Measurements from ENCODE around the gene AXIN1.

The AXIN1 gene

DNA sequence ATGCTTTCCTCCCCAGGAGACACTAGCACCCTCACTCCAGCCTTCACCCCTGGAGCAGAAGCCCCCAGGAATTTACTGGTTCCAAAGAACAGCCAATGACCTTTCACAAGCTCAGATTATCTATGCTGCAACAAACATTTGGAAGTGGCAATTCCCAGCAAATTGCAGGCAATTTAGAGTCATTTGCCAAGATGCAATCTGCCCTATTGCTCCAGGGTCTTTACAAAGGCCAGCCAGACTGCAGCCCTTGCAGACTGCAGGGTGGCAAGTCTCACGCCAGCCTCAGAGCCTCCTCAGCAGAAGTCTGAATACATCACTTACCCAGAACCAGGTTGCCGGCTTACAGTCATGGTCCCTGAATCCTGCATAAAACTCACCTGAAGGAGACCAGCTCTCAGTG lies 21.8 kb downstream of the AXIN1 start:
- DNase-seq (ENCODE audit: low read depth), result no peak

DNA sequence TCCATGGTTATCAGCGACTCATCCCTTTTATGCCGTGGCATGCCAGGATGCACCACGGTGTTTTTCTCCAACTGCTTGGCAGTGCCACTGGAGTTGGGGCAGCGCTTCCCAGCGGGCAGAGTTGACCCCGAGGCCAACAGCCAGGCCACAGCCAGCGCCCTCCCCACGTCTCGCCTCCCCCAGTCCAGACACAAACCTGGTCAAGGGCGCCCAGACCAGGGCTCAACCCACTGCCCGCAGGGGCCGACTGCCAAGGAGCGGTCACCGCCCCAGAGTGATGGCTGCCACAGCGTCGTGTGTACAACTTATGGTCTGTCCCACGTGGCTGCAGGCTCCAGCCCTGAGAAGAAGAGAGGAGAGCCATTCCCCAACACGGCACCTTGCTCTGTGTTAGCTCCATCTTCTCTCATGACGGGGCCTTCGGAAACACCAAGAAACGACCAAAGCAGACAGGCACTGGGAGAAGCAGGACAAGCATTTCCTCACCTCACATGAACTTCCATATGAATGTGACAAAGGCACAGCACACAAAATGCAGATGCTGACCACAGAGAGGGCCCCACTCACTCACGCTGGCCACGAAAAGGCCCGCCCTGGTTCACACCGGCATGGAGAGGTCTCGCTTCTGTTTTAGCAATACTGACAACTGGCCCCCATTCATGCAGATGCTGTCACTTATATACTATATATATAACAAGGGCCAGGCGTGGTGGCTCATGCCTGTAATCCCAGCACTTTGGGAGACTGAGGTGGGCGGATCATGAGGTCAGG lies 27.0 kb downstream of the AXIN1 start:
- no peak for DNase-seq (ENCODE audit: low read depth)

DNA sequence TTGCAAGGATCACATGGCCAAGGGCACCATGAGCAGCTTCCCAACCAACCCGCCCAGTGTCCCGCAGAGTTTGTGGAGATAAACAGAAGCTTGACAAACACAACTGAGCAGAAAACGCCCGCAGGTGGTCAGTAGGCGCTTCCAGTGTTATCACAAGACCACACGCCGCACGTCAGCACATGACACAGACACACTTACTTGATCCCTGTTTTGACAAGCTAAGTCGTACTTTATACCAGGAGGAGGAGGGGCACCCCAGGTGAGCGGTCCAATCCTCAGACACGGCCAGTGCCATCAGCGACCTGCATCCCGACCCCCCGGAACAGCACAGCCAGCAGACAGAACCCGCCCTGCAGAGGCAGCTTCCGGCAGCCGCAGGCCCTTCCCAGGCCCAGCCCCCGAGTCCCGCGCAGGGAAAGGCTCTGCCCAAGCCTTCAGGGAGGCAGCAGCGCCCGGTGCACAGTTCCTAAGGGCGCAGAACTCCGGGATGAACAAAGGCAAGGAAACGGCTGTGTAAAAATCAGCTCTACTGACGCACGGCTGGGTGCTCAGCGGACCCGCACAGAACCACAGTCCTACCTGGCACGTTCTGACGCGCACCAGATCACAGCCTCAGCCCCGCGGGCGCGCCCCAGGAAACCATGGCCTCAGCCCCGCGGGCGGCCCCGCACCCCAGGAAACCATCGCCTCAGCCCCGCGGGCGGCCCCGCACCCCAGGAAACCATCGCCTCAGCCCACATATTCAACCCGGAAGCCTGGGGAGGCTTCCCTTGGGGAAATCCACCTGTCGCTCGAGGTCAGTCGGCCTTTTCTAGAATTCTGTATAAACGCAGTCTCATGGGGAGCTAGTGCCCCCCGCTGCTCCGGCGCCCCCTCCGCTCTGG lies 27.8 kb downstream of the AXIN1 start:
- peak; percentile 79 for DNase-seq (ENCODE audit: low read depth)

DNA sequence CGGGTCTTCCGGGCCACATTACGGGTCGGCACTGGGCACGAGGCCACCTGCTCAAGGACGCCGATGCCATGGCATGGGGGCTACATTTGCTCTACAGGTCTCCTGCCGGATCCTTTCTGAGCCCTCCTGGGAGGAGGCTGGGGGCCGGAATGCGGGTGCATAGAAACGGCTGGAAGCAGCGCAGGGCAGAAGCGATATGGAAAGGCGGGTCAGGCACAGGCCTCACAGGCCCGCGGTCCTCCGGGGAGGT lies 28.4 kb downstream of the AXIN1 start:
- no peak for DNase-seq (ENCODE audit: low read depth)

DNA sequence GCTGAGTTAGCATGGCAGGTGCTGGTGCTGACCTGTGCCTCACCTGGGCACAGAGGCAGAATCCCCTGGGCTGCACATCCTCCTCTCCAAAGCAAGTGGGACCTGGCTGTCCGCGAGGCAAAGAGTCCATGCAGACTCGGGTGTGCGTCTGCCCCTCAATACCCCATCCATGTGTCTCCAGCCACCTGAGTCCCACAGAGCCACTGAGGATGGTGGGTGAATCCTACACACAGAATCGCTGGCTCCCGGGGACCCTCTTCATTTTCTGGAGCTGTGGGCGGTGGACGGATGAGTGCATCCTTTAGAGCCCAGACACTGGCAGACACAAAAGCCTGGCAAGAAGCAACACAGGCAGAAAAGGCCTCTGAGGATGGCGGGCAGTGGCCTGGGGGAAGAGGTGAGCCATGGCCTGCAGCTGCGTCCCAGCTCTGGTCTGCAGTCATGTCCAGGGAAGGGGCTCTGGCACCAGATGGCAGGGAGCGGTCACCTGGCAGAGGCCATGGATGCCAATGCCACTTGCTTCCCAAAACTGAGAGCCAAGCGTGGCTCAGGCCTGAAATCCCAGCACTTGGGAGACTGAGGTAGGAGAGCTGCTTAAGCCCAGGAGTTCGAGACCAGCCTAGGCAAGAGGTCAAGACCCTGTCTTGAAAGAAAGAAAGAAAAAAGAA lies 29.9 kb downstream of the AXIN1 start:
- DNase-seq (ENCODE audit: low read depth), result no peak

DNA sequence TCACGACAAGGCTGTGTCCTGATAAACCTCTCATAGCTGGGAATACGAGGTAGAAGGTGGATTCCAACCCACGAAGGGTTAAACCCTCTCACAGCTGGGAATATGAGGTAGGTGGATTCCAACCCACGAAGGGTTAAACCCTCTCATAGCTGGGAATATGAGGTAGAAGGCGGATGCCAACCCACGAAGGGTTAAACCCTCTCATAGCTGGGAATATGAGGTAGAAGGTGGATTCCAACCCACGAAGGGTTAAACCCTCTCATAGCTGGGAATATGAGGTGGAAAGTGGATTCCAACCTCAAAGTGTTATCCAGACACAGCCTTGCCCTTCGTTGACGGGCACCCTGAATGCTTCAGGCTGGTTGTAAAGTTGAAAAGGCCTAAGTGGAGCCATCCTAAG lies 31.0 kb downstream of the AXIN1 start:
- DNase-seq (ENCODE audit: low read depth), result no peak

DNA sequence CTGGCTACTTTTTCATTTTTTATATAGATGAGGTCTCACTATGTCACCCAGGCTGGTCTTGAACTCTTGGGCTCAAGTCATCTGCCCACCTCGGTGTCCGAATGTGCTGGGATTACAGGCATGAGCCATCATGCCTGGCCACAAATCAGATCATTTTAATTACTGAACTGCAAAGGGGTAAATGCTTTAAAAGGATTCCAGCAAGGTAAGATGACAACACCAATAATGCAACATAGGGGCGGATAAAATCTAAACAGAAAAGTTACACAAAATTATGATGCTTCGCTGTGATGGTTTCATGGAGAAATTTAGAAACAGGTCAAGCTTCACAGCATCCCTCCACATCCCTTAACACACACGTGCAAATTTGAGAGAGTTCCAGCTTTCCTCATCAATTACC lies 32.3 kb downstream of the AXIN1 start:
- DNase-seq (ENCODE audit: low read depth), result no peak

DNA sequence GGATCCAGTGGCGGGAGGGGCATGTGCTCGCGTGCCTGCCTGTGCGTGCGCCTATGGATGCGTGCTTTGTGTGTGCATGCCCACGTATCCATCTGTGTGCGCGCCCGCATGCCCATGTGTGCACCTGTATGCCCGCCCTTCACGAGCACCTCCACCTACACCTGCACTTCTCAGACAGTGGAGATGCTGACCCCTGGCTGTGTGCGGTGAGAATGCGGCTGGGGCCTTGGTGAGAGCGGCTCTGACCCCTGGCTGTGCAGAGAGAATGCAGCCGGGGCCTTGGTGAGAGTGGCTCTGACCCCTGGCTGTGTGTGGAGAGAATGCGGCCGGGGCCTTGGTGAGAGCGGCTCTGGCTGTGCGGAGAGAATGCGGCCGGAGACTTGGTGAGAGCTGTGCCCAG lies 33.9 kb downstream of the AXIN1 start:
- no peak for DNase-seq (ENCODE audit: low read depth)

DNA sequence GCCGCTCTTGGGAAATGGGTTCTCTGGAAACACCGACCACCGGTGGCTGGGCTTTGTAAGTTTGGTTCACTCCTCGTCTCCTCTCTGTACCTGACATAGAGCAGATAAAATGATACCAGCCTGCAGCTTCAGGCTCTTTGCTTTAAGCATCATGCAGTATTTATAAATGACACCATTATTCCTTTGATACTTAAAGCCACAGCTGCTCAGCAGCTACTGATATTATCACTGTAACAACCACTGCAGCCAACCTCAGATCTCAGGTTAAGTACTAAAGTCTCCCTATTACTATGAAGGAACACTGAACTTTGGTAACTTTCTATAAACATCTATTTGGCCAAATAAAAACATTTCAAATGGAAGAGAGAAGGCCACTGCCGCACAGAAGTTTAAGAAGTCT lies 34.9 kb downstream of the AXIN1 start:
- DNase-seq (ENCODE audit: low read depth), result no peak

DNA sequence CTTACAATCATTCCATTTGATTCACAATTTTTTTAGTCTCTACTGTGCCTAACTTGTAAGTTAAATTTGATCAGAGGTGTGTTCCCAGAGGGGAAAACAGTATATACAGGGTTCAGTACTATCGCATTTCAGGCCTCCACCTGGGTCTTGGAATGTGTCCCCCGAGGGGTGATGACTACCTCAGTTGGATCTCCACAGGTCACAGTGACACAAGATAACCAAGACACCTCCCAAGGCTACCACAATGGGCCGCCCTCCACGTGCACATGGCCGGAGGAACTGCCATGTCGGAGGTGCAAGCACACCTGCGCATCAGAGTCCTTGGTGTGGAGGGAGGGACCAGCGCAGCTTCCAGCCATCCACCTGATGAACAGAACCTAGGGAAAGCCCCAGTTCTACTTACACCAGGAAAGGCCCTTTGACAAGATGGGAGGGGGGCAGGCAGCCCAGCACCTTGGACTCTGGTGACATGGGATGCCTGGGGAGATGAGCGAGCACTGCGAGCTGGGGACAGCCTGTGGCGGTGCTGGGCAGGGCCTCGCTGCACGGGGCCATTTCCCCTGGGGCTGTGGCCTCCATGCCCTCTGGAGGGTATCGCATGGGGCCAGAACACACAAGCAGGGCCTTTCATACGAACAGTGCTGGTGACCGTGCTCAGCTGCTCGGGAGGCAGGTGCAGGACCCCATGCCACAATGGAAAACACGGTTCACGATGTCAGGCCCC lies 35.6 kb downstream of the AXIN1 start:
- DNase-seq (ENCODE audit: low read depth), result no peak

DNA sequence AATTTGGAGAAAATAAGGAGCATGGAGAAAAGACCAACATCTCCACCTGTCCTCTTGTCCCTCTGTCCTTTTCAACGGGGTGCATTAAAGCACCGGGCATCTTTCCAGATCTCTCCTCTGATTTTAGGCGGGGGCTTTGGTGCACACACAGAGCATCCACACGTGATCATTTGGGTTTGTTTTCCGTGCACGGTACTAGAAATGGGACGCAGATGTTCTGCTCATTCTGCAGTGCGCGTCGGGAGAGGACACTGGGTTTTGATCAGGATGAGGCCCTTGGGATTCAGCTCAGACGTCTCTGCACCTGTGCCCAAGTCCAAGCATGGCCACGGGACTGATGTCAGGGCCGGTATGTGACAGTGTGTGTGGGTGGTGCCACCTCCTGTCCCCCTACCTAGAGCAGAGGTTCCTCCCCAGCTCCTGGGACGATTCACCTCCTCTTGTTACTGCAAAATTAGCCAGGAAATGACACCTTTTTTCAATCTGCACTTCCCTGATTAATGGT lies 37.7 kb downstream of the AXIN1 start:
- DNase-seq (ENCODE audit: low read depth), result no peak

DNA sequence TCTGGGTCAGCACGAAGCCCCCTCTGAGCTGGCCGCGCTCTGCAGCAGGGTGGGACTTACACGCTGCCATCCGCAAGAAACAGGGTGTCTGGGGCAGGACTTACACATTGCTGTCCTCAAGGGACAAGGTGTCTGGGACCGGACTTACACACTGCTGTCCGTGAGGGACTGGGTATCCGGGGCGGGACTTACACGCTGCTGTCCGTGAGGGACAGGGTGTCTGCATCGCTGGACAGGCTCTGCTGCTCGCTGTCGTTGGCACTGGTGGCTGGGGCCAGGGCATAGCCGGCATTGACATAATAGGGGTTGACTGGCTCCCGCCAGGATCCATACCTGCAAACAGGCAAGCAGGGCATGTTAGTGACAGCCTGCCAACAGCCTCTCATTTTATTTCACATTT lies 38.2 kb downstream of the AXIN1 start:
- no peak for DNase-seq (ENCODE audit: low read depth)

DNA sequence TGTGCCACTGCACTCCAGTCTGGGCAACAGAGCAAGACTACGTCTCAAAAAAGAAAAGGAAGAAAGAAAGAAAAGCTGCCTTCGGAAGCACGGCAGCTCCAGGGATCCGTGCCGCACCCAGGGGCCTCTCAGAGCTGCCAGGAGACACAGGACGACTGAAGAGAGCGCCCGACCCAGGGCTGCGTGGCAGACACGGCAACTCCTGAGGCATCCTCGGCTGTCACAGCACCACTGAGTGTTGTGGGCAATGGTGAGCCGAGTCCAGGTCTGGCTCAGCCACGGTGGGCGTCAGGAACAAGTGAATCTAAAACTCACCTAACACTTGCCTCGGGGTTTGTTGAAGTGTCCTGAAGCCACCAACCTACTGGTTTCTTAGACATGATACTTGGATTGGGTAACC lies 40.8 kb downstream of the AXIN1 start:
- no peak for DNase-seq (ENCODE audit: low read depth)

DNA sequence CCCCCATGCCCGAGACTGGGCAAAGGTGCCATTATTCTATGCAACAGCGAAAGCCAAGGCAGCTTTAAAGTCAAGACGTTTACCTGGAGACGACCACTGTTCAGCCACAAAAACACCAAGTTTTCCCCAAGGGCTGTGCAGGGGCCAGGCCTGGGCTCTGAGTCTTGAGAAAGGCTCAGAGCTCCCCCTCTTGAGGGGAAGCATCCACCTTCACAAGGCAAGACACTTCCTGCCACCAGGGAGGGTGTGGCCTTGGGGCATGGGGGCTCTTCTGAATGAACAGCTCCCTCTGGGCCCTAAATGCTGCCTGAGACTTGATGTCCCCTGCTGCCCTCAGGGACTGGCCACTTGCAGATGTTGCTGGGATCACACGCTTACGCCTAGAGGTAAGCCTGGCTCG lies 43.0 kb downstream of the AXIN1 start:
- no peak for DNase-seq (ENCODE audit: low read depth)

DNA sequence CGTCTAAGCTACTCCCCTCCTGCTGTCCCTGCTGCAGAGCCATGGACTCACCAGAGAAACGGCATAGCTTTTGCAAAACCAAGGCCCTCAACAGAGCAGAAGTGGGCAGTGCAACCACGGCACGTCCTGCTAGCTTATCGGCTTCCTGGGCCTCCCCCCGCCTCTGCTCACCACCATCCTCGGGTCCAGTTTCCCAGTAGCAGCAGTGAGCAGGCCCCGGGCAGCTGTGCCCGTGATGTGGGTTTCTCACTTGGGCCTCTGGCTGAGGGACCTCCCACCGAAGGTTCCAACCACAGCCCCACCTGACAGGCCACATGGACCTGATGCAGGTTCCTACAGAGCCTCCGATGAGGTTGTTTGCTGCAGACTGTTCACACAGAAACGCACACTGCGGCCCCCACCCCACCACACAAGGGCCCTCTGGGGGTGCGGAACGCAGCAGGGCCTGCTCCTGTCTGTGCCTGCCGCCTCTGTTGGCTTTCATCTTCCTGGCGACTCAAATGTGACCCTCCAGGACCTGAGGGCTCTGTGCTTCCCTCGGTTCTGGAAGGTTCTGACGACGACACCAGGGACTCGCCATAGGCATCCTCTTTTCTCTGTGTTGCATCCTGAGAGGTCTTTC lies 44.7 kb downstream of the AXIN1 start:
- DNase-seq (ENCODE audit: low read depth), result no peak

DNA sequence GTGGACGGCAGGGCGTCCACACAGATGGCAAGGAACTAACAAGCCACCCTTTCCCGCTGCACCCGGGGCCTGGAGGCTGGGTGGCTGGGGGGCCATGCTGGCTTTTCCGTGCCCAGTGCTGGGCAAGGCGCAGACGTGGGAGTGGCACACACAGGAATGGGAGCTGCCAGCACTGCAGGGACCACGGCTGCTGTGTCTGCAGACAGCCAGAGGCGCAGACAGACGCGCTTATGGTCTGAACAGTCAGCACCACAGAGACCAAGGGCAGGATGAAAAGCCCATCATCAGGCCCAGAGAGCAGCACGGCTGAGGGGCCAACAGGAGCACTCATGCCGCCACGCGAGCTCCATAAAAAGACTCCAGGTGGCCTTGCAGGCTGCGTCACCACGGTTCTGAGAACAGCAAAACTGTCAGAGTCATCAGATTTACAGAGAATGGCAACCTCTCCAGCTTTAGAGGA lies 45.6 kb downstream of the AXIN1 start:
- no peak for DNase-seq (ENCODE audit: low read depth)

DNA sequence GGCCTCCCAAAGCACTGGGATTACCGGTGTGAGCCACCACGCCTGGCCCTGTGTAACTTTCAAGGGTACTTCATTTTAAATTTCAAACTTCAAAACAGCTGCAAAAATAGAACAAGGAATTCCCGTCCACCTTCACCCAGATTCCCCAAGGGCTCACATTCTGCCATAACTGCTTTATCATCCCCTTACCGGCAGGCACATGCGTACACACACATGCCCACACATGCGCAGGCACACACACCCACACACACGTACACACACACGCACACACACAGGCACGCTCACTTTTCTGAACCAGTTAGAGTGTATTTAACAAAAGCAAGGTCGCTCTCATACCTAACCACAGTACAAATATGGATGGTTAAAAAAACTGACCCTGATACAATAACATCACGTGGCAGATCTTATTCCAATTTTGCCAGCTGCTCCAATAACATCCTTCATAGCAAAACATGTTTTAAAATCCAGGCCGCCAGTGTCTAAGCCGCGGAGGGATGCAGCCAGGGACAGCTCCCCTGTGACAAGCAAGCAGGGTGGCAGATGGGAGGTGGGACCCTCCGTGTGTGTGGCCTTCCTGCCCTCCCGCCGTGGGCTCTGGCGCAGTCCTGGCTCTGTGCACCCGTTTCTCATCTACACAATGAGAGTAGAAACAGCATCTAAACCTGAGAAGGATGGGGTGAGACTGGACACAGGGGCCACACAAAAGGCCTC lies 46.5 kb downstream of the AXIN1 start:
- no peak for DNase-seq (ENCODE audit: low read depth)

DNA sequence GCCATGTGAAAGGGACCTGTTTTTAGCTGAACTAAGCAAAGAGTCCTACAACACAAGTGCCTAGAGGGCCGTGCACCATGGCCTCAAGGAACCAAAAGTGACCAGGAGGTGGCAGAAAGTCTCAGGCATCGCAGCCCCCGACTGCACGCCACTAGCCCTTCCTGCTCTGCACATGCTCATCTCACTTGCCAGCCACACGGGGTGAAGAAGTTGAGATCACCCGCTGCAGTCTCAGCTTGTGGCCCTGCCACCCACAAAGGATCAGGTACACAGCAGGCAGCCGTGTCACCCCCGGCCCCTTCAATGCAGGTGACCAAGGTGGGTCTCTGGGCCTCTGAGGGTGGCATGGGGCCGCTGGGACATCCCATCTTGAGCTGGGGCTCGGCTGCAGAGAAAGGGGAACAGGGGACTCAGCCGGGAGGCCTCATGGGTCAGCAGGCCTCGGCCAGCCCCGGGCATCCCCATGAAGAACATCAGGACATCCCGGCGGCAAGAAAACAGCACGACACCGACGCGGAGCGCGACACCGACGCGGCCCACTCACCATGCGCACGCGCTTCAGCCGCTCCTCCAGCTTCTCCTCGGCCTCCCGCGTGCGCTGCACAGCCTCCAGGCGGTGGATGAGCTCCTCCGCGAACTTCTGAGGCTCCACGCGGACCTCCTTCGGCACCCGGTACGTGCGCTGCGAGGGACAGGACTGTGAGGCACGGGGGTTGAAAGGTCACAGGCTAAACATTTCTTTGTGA lies 48.6 kb downstream of the AXIN1 start:
- no peak for DNase-seq (ENCODE audit: low read depth)

DNA sequence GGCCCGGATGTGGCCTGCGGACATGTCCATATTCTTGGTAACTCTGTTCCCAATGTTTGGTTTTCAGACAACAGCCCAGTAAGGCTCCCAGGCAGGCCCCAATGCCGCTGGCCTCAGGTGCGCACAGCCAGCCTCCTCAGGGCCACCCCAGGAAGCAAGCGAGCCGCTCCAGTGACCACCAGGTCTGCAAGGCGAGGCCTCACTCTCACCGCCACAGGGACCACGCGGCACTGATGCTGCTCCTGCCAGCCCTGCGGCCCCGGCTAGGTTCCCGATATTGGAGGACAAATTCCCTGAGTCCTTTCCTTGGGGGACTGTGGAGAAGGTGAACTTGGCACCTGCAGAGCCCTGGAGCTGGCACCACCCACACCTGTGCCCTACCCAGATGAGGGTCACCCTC lies 50.6 kb downstream of the AXIN1 start:
- no peak for DNase-seq (ENCODE audit: low read depth)

DNA sequence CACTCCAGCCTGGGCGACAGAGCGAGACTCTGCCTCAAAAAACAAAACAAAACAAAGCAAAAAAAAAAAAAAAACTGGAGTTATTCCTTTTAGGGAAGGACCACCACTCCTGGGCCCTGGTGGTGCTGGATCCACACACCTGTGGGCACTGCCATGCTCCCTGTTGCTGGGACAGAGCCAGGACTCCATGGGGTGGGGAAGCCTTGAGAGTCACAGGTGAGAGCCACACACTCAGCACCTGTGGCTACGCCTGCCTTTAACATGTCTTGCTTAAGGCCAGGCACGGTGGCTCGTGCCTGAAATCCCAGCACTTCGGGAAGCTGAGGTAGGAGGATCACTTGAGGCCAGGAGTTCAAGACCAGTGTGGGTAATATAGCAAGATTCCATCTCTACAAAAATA lies 51.3 kb downstream of the AXIN1 start:
- no peak for DNase-seq (ENCODE audit: low read depth)

All from T-helper 22 cell (primary cell).